ENCODE results near the gene FAM135A.

The FAM135A gene

GRCh38 chr6:70398783-70399728 is 14.3 kb upstream of the FAM135A start:
- ChIA-PET POLR2A (no interaction called here), CTCF (no interaction called here)
- DNase-seq (ENCODE audit: extremely low spot score) = no peak
- no peak for TF ChIP-seq CTCF (IDR thresholded peaks at IDR 0.05; ENCODE audit: control extremely low read depth, extremely low read depth, low read depth, missing control alignments)

- CTCF ChIA-PET = no interaction called here
Observed at GRCh38 chr6:70404658-70405057, 8.7 kb upstream of the FAM135A start.

DNA sequence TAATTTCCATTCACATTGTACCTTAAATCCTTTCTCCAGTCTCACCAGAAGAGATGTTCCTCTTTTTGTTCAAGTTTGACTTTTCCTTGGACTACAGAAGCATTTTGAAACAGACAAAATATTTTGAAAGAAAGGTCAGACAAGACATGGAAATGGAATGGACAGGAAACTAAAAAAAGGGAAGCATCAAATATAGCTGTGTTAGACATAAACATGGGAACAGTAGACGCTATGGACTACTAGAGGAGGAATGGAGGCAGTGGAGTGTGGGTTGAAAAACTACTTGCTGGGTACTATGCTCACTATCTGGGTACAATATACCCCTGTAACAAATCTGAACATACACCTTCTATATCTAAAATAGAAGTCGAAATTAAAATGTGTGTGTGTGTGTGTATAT is 4.1 kb upstream of the FAM135A start:
- DNase-seq (ENCODE audit: extremely low spot score) = no peak
- CTCF ChIA-PET = no interaction called here
- POLR2A ChIA-PET = no interaction called here
- TF ChIP-seq CTCF (IDR thresholded peaks at IDR 0.05; ENCODE audit: control extremely low read depth, extremely low read depth, low read depth, missing control alignments) = no peak

More at GRCh38 chr6:70404658-70405057, 8.7 kb upstream of the FAM135A start:
- TF ChIP-seq CTCF (IDR thresholded peaks at IDR 0.05; ENCODE audit: control extremely low read depth, extremely low read depth, low read depth, missing control alignments) = no peak
- POLR2A ChIA-PET = no interaction called here
- no peak for DNase-seq (ENCODE audit: extremely low spot score)

- ChIA-PET CTCF (interaction anchor here (1.3 to 1.4 kb wide), 2 partner anchors 40 to 191 kb away, joined by 3 to 6 read pairs; no protein-coding TSS in a partner anchor), POLR2A (interaction anchor here (0.8 kb wide), 1 partner anchor 13 kb away, joined by 3 read pairs; no protein-coding TSS in a partner anchor)
- no peak for TF ChIP-seq CTCF (IDR thresholded peaks at IDR 0.05; ENCODE audit: control extremely low read depth, extremely low read depth, low read depth, missing control alignments)
- no peak for DNase-seq (ENCODE audit: extremely low spot score)
Observed at GRCh38 chr6:70411542-70412251, 1.6 kb upstream of the FAM135A start.

DNA sequence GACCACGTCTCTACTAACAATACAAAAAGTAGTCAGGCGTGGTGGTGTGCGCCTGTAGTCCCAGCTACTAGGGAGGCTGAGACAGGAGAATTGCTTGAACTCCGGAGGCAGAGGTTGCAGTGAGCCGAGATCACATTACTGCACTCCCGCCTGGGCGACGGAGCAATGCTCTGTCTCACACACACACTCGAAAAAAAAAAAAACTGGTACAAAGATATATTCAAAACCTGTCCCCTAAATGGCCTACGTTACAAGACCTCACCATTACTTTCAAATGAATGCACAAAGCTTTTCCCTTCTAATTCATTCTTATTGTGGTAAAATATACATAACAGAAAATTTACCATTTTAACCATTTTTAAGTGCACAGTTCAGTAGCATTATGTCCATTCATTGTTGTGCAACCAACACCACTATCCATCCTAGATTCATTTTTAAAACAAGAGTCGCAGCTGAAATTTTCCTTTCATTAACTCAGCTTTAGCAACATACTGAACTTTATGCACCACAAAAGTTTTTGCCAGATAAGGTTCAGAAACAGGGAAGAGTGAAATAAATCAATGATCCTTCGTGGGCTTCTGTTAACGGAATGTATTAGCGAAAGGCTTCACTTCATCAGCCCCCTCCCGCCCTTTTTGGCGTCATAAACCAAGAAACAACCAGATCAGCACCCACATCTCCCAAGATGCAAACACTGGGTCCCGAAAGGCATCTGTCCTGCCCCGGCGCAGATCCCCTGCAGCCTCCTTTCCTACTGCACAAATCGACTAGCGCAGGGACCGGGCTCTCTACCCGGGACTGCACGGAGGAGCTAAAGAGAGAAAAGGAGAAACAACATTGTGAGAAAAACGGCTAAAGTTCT is 825 bp upstream of the FAM135A start:
- ChIA-PET CTCF (interaction anchor here (0.8 to 1.4 kb wide), 5 partner anchors 9 to 192 kb away, joined by 3 to 6 read pairs (median 4); no protein-coding TSS in a partner anchor), POLR2A (interaction anchor here (0.6 to 1.4 kb wide), 4 partner anchors 11 to 43 kb away, joined by 3 to 4 read pairs (median 3); no protein-coding TSS in a partner anchor)
- no peak for TF ChIP-seq CTCF (IDR thresholded peaks at IDR 0.05; ENCODE audit: control extremely low read depth, extremely low read depth, low read depth, missing control alignments)
- DNase-seq (ENCODE audit: extremely low spot score) = no peak

All from GM10248 (cell line).